ENCODE measurements around the gene RIN1. TPM values are rescaled to one million over a fixed set of nuclear protein-coding genes. Genes with fewer than 3 reads are reported as not detected.

RIN1 gene
- 4.3 and 5.6 TPM in 2 replicates for total RNA-seq

GRCh38 chr11:66336234-66337102 is at the start of gene RIN1:
Gene RIN1 (minus strand): TSS chr11:66336434. CDS start chr11:66336402, 32 bp downstream.

GRCh38 chr11:66371627-66372415 is 35.6 kb upstream of the RIN1 start, which contains the start of gene SLC29A2:
Gene SLC29A2 (minus strand): TSS chr11:66371760. CDS start chr11:66371591, 169 bp downstream.

GRCh38 chr11:66347425-66348276 is 11.4 kb upstream of the RIN1 start, which contains the start of gene B4GAT1:
Gene B4GAT1 (minus strand): TSS chr11:66347629. CDS start chr11:66347545, 84 bp downstream.

GRCh38 chr11:66344550-66345315 is 8.5 kb upstream of the RIN1 start, which contains the start of gene BRMS1:
Gene BRMS1 (minus strand): TSS chr11:66345104. CDS start chr11:66342234, 2,870 bp downstream.

GRCh38 chr11:66316849-66317251 is 19.4 kb downstream of the RIN1 start, which contains the start of gene CD248:
Gene CD248 (minus strand): TSS chr11:66317044. CDS start chr11:66317027, 17 bp downstream.

GRCh38 chr11:66291706-66292542 is 44.3 kb downstream of the RIN1 start, which contains the start of gene TMEM151A:
Gene TMEM151A (plus strand): TSS chr11:66291894. CDS start chr11:66292014, 120 bp downstream.

GRCh38 chr11:66288671-66289547 is 47.3 kb downstream of the RIN1 start, which contains the start of gene YIF1A:
Gene YIF1A (minus strand): TSS chr11:66289143. CDS start chr11:66288985, 158 bp downstream.

Other genes starting within 250 kb of the RIN1 start
- 6.3 and 8.3 TPM in 2 replicates for gene KLC2, start 78.7 kb downstream of the RIN1 start, total RNA-seq
- gene RAB1B, start 67.8 kb downstream of the RIN1 start, total RNA-seq: 62.6 and 66.1 TPM in 2 replicates
- 0.09 TPM in 1 of 2 replicates, not detected in the other for gene CNIH2, start 58.3 kb downstream of the RIN1 start, total RNA-seq
- 82.2 and 124 TPM in 2 replicates for gene YIF1A, start 47.3 kb downstream of the RIN1 start, total RNA-seq
- not detected in 2 replicates for gene TMEM151A, start 44.5 kb downstream of the RIN1 start, total RNA-seq
- 0.09 and 0.43 TPM in 2 replicates for gene CD248, start 19.4 kb downstream of the RIN1 start, total RNA-seq
- 52.0 and 57.8 TPM in 2 replicates for gene BRMS1, start 8.7 kb upstream of the RIN1 start, total RNA-seq
- gene B4GAT1, start 11.2 kb upstream of the RIN1 start, total RNA-seq: 15.8 and 23.2 TPM in 2 replicates
- 0.26 and 0.76 TPM in 2 replicates for gene SLC29A2, start 35.3 kb upstream of the RIN1 start, total RNA-seq
- not detected in 2 replicates for gene NPAS4, start 84.6 kb upstream of the RIN1 start, total RNA-seq
- 31.5 and 35.2 TPM in 2 replicates for gene MRPL11, start 102.4 kb upstream of the RIN1 start, total RNA-seq
- 4.4 TPM in 2 replicates for gene PELI3, start 130.5 kb upstream of the RIN1 start, total RNA-seq
- gene DPP3, start 144.0 kb upstream of the RIN1 start, total RNA-seq: 36.2 and 42.4 TPM in 2 replicates
- 15.0 and 20.4 TPM in 2 replicates for gene BBS1, start 174.2 kb upstream of the RIN1 start, total RNA-seq
- 12.9 and 14.8 TPM in 2 replicates for gene ZDHHC24, start 209.6 kb upstream of the RIN1 start, total RNA-seq
- gene ACTN3, start 210.5 kb upstream of the RIN1 start, total RNA-seq: not detected in 2 replicates
- 39.6 and 44.7 TPM in 2 replicates for gene CTSF, start 232.2 kb upstream of the RIN1 start, total RNA-seq

Measured in dermis lymphatic vessel endothelial cell (primary cell).